GM23338 (cell line): Measurements from ENCODE around the gene IER5. TPM values are rescaled to one million over a fixed set of nuclear protein-coding genes. Genes with fewer than 3 reads are reported as not detected.

Experiments used
- ATAC-seq: fragments of 200-7000 bp; cut with Tn5 transposase; 3 replicates; pipeline ENCODE4 v1.9.1; 2020
- DNase-seq: peaks from one replicate; pipeline ENCODE4 v3.0.0-alpha.2; 2015; ENCODE audit warnings: low spot score
- H2AFZ ChIP-seq: fragments of 200-600 bp; sonication (generic); 2 replicates; pipeline ENCODE4 v1.8.0; 2016; ENCODE audit warnings: antibody characterized with exemption, mild to moderate bottlenecking, moderate library complexity
- H3F3A ChIP-seq: fragments of 200-600 bp; sonication (generic); replicated peaks from 2 replicates; pipeline ENCODE4 v1.8.0; 2017; ENCODE audit warnings: antibody characterized with exemption, mixed run types, low read depth
- H3K27ac ChIP-seq: fragments of 200-600 bp; sonication (generic); 2 replicates; pipeline ENCODE4 v1.6.1; 2016; ENCODE audit warnings: low read depth
- H3K27me3 ChIP-seq: fragments of 200-600 bp; sonication (generic); 2 replicates; pipeline ENCODE4 v1.8.0; 2016; ENCODE audit warnings: mild to moderate bottlenecking, mixed run types, moderate library complexity; ENCODE audit not compliant: insufficient read depth
- H3K36me3 ChIP-seq: fragments of 200-600 bp; sonication (generic); 2 replicates; pipeline ENCODE4 v1.8.0; 2016; ENCODE audit warnings: mild to moderate bottlenecking; ENCODE audit not compliant: insufficient read depth
- H3K4me1 ChIP-seq: fragments of 200-600 bp; sonication (generic); 2 replicates; pipeline ENCODE4 v1.8.0; 2016; ENCODE audit warnings: mild to moderate bottlenecking, moderate library complexity; ENCODE audit not compliant: insufficient read depth
- H3K4me2 ChIP-seq: fragments of 200-600 bp; sonication (generic); 2 replicates; pipeline ENCODE4 v1.7.1; 2017; ENCODE audit warnings: mixed run types
- H3K4me3 ChIP-seq: fragments of 200-600 bp; sonication (generic); 2 replicates; pipeline ENCODE4 v1.6.1; 2016; ENCODE audit warnings: mixed run types
- H3K79me2 ChIP-seq: fragments of 200-600 bp; sonication (generic); replicated peaks from 2 replicates; pipeline ENCODE4 v1.8.0; 2017; ENCODE audit warnings: mild to moderate bottlenecking; ENCODE audit not compliant: insufficient read depth
- H3K9me2 ChIP-seq: fragments of 200-600 bp; sonication (generic); 2 replicates; pipeline ENCODE4 v1.8.0; 2017; ENCODE audit not compliant: insufficient read depth
- H4K20me1 ChIP-seq: fragments of 200-600 bp; sonication (generic); replicated peaks from 2 replicates; pipeline ENCODE4 v1.8.0; 2017; ENCODE audit warnings: mild to moderate bottlenecking; ENCODE audit not compliant: insufficient read depth
- H3K27ac Mint-ChIP-seq: 2 replicates; pipeline ENCODE4 v1.8.0; 2020; ENCODE audit warnings: inconsistent platforms, mild to moderate bottlenecking, moderate library complexity, mixed read lengths
- H3K27me3 Mint-ChIP-seq: 3 replicates; pipeline ENCODE4 v1.8.0; 2022; ENCODE audit warnings: low read depth, mild to moderate bottlenecking, moderate library complexity, mixed read lengths, inconsistent platforms; ENCODE audit not compliant: insufficient read depth, poor library complexity
- H3K36me3 Mint-ChIP-seq: 3 replicates; pipeline ENCODE4 v1.8.0; 2021; ENCODE audit warnings: low read depth, mild to moderate bottlenecking, inconsistent platforms, moderate library complexity, mixed read lengths
- H3K4me1 Mint-ChIP-seq: 3 replicates; pipeline ENCODE4 v1.8.0; 2020; ENCODE audit warnings: mild to moderate bottlenecking, inconsistent platforms, mixed read lengths
- H3K4me3 Mint-ChIP-seq: 3 replicates; pipeline ENCODE4 v1.8.0; 2021; ENCODE audit warnings: moderate library complexity, mild to moderate bottlenecking, inconsistent platforms, mixed read lengths
- H3K9me3 Mint-ChIP-seq: 3 replicates; pipeline ENCODE4 v1.8.0; 2020; ENCODE audit warnings: moderate library complexity, mild to moderate bottlenecking, inconsistent platforms, mixed read lengths
- CTCF ChIP-seq, 2 experiments: fragments of 200-600 bp in 1 of 2; sonication (generic) in 1 of 2; conservative IDR thresholded peaks; 2 replicates each; pipeline versions ENCODE4 v1.5.1 to v1.6.1; 2016 to 2017; ENCODE audit warnings: antibody characterized with exemption in 2 of 2, low read depth in 2 of 2, mild to moderate bottlenecking in 2 of 2, moderate library complexity in 1 of 2
- EZH2 ChIP-seq: fragments of 200-600 bp; sonication (generic); IDR thresholded peaks from one replicate; pipeline ENCODE4 v1.8.0; 2017; ENCODE audit warnings: antibody characterized with exemption, mild to moderate bottlenecking, low read depth; ENCODE audit not compliant: unreplicated experiment
- JUNB ChIP-seq: IDR thresholded peaks from one replicate; pipeline ENCODE4 v1.6.1; 2016; ENCODE audit warnings: antibody characterized with exemption; ENCODE audit not compliant: unreplicated experiment
- NANOG ChIP-seq: IDR thresholded peaks from 2 replicates; pipeline ENCODE4 v1.6.1; 2016; ENCODE audit warnings: antibody characterized with exemption, borderline replicate concordance
- POLR2AphosphoS5 ChIP-seq: IDR thresholded peaks from 2 replicates; pipeline ENCODE4 v1.6.1; 2016; ENCODE audit warnings: antibody characterized with exemption, low read depth
- STAT1 ChIP-seq: IDR thresholded peaks from one replicate; pipeline ENCODE4 v1.6.1; 2016; ENCODE audit warnings: antibody characterized with exemption; ENCODE audit not compliant: unreplicated experiment
- polyA plus RNA-seq: library from polyadenylated mRNA; unstranded; fragments of >200 nt; fragmentation: Nextera tagmentation; extraction: Ambion mirVana; gene quantifications from 2 replicates; pipeline ENCODE4 v1.2.1, GENCODE V29; 2016
- total RNA-seq: library from RNA; depleted of rRNA; stranded (reverse); fragments of >200 nt; shearing (Covaris generic); gene quantifications from 2 replicates; pipeline ENCODE4 v1.2.3, GENCODE V29; 2014
- TF ChIP-seq, protein P1 (sequence below): fragments of 250-450 bp; sonication (Bioruptor Pico); IDR thresholded peaks from 2 replicates; pipeline ENCODE4 v1.5.0; 2020; ENCODE audit warnings: mild to moderate bottlenecking, moderate library complexity

IER5 gene
- total and polyA plus RNA-seq, 2 experiments from 2014 or later: 3.8 to 9.5 TPM

DNA sequence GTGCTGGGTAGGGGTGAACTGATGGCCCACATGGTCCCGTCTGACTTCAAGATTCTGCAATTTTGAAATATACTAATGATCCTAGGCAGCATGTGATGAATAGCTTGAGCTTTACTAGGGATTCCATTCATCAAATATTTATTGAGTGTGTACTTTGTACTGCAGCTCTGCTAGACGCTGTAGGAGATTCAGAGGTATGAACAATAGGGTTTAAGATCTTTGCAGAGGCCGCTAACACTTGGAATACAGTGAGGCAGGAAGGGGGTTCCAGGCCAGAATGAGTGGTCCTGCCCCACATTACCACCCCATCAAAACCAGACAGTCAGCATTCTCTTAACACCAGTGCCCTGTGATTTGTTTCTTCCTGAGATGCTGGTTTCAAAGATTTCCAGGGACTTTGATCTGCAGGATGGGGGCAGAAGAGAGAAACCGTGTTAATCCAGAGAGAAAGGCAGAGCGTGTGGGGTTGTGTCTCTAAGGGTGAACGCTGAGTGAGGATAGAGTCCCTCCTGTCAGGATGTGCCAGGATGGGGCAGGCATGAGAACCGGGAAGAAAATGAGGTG, 19.9 kb downstream of the IER5 start:
- Mint-ChIP-seq H3K27ac (no peak overlapping the region), H3K36me3 (peaks cover 4% of the 10 kb centered on the region; the same call in 1 of the 3 replicates)
- no peak overlapping the region for H3K4me2 ChIP-seq

DNA sequence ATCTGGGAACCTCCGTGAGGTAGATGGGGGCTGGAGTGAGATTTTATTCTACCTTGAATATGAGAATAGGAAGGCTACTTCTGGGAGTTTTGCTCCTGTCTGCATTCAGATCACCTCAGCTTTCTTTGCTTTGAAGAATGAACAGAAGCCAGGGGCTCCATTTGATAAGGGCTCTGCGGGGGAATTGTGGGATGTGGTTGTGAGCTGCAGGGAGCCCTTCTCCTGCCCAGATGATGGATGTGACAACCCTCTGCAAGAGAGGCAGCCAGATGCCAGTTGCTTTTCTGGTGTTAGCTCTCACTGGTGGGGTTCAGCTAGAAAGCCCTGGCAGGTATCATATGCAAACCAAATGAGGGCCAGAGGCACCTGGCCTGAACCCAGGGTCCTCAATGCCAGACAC, 21.5 kb downstream of the IER5 start:
- DNase-seq (no peak), ATAC-seq (no peak)
- no peaks in the 10 kb centered on the region for H3K9me3 Mint-ChIP-seq
- peaks cover 4% of the 10 kb centered on the region; the same call in 1 of the 3 replicates for H3K36me3 Mint-ChIP-seq
- Histone ChIP-seq H3K79me2 (no peaks in the 10 kb centered on the region), H3K27ac (no peak overlapping the region), H3K27me3 (peaks cover 53% of the 10 kb centered on the region), H3K4me3 (no peak overlapping the region), H3K4me1 (peaks cover 48% of the 10 kb centered on the region), H3K9me2 (no peaks in the 10 kb centered on the region), H3K4me2 (no peak overlapping the region), H4K20me1 (no peaks in the 10 kb centered on the region), H2AFZ (no peak overlapping the region), H3F3A (peaks cover 4% of the 10 kb centered on the region; the same call in 1 of the 2 replicates), H3K36me3 (no peaks in the 10 kb centered on the region)
- H3K4me3 Mint-ChIP-seq: no peak overlapping the region
- H3K27ac Mint-ChIP-seq: no peak overlapping the region
- peaks cover 37% of the 10 kb centered on the region for H3K27me3 Mint-ChIP-seq
- peaks cover 60% of the 10 kb centered on the region for H3K4me1 Mint-ChIP-seq
- no peak for TF ChIP-seq EZH2
- no peak for TF ChIP-seq NANOG
- TF ChIP-seq POLR2AphosphoS5: no peak
- no peak for TF ChIP-seq JUNB
- TF ChIP-seq, protein P1, sequence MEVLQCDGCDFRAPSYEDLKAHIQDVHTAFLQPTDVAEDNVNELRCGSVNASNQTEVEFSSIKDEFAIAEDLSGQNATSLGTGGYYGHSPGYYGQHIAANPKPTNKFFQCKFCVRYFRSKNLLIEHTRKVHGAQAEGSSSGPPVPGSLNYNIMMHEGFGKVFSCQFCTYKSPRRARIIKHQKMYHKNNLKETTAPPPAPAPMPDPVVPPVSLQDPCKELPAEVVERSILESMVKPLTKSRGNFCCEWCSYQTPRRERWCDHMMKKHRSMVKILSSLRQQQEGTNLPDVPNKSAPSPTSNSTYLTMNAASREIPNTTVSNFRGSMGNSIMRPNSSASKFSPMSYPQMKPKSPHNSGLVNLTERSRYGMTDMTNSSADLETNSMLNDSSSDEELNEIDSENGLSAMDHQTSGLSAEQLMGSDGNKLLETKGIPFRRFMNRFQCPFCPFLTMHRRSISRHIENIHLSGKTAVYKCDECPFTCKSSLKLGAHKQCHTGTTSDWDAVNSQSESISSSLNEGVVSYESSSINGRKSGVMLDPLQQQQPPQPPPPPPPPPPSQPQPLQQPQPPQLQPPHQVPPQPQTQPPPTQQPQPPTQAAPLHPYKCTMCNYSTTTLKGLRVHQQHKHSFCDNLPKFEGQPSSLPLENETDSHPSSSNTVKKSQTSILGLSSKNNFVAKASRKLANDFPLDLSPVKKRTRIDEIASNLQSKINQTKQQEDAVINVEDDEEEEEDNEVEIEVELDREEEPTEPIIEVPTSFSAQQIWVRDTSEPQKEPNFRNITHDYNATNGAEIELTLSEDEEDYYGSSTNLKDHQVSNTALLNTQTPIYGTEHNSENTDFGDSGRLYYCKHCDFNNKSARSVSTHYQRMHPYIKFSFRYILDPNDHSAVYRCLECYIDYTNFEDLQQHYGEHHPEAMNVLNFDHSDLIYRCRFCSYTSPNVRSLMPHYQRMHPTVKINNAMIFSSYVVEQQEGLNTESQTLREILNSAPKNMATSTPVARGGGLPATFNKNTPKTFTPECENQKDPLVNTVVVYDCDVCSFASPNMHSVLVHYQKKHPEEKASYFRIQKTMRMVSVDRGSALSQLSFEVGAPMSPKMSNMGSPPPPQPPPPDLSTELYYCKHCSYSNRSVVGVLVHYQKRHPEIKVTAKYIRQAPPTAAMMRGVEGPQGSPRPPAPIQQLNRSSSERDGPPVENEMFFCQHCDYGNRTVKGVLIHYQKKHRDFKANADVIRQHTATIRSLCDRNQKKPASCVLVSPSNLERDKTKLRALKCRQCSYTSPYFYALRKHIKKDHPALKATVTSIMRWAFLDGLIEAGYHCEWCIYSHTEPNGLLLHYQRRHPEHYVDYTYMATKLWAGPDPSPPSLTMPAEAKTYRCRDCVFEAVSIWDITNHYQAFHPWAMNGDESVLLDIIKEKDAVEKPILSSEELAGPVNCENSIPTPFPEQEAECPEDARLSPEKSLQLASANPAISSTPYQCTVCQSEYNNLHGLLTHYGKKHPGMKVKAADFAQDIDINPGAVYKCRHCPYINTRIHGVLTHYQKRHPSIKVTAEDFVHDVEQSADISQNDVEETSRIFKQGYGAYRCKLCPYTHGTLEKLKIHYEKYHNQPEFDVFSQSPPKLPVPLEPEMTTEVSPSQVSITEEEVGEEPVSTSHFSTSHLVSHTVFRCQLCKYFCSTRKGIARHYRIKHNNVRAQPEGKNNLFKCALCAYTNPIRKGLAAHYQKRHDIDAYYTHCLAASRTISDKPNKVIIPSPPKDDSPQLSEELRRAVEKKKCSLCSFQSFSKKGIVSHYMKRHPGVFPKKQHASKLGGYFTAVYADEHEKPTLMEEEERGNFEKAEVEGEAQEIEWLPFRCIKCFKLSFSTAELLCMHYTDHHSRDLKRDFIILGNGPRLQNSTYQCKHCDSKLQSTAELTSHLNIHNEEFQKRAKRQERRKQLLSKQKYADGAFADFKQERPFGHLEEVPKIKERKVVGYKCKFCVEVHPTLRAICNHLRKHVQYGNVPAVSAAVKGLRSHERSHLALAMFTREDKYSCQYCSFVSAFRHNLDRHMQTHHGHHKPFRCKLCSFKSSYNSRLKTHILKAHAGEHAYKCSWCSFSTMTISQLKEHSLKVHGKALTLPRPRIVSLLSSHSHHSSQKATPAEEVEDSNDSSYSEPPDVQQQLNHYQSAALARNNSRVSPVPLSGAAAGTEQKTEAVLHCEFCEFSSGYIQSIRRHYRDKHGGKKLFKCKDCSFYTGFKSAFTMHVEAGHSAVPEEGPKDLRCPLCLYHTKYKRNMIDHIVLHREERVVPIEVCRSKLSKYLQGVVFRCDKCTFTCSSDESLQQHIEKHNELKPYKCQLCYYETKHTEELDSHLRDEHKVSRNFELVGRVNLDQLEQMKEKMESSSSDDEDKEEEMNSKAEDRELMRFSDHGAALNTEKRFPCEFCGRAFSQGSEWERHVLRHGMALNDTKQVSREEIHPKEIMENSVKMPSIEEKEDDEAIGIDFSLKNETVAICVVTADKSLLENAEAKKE: no peak
- TF ChIP-seq STAT1: no peak

More for the DNA sequence above, 19.9 kb downstream of the IER5 start:
- no peaks in the 10 kb centered on the region for H3K79me2 ChIP-seq
- peaks cover 4% of the 10 kb centered on the region; the same call in 1 of the 2 replicates for H3F3A ChIP-seq
- peaks cover 66% of the 10 kb centered on the region for H3K27me3 ChIP-seq
- H4K20me1 ChIP-seq: no peaks in the 10 kb centered on the region
- H3K9me2 ChIP-seq: no peaks in the 10 kb centered on the region
- no peak overlapping the region for H2AFZ ChIP-seq
- H3K27ac ChIP-seq: no peak overlapping the region
- Mint-ChIP-seq H3K4me3 (no peak overlapping the region; the same call in 2 of the 3 replicates), H3K4me1 (peaks cover 68% of the 10 kb centered on the region), H3K27me3 (peaks cover 50% of the 10 kb centered on the region), H3K9me3 (no peaks in the 10 kb centered on the region)
- ATAC-seq (no peak), DNase-seq (no peak)
- H3K36me3 ChIP-seq: no peaks in the 10 kb centered on the region
- no peak overlapping the region for H3K4me3 ChIP-seq
- H3K4me1 ChIP-seq: peaks cover 60% of the 10 kb centered on the region
- TF ChIP-seq CTCF (conservative IDR thresholded peaks at IDR 0.05; ENCODE audit: low read depth in 2 of 2) (no peak), POLR2AphosphoS5 (no peak), EZH2 (no peak)
